Aorta (tissue), 5 donors: ENCODE measurements around the gene MYLK4. TPM values are rescaled to one million over a fixed set of nuclear protein-coding genes. Genes with fewer than 3 reads are reported as not detected.
A peak's percentile ranks its signal among the peaks of the same experiment; 100 is the strongest.
"Not testable (repeated sequence)": the region's sequence is repeated elsewhere in the genome, so short reads cannot be mapped to it uniquely, and the experiment has no call there.

Experiments used
- ATAC-seq: fragments of 200-7000 bp; cut with Tn5 transposase; one replicate; pipeline ENCODE4 v1.9.1; 2022; ENCODE audit warnings: moderate library complexity; ENCODE audit not compliant: low FRiP score
- DNase-seq, 2 donors: peaks; one replicate each; pipeline ENCODE4 v3.0.0-alpha.2; 2020
- H3K27ac ChIP-seq, 2 donors: one replicate each; pipeline ENCODE4 v1.5.1; 2013; ENCODE audit warnings: low read length in 2 of 2, mild to moderate bottlenecking in 2 of 2, moderate library complexity in 2 of 2, control low read depth in 1 of 2, inconsistent platforms in 1 of 2, low read depth in 1 of 2
- H3K27me3 ChIP-seq, 2 donors: one replicate each; pipeline ENCODE4 v1.6.1; 2013; ENCODE audit warnings: control low read depth in 1 of 2, low read length in 1 of 2, mild to moderate bottlenecking in 1 of 2, moderate library complexity in 1 of 2; ENCODE audit not compliant: insufficient read depth in 2 of 2, control insufficient read depth in 1 of 2
- H3K36me3 ChIP-seq, 2 donors: one replicate each; pipeline ENCODE4 v1.6.1; 2013; ENCODE audit warnings: control low read depth in 1 of 2, low read length in 1 of 2, mild to moderate bottlenecking in 1 of 2; ENCODE audit not compliant: insufficient read depth in 2 of 2, control insufficient read depth in 1 of 2
- H3K4me1 ChIP-seq, 2 donors: one replicate each; pipeline ENCODE4 v1.6.1; 2013; ENCODE audit warnings: low read length in 2 of 2, control low read depth in 1 of 2, mild to moderate bottlenecking in 1 of 2, moderate library complexity in 1 of 2; ENCODE audit not compliant: insufficient read depth in 2 of 2, control insufficient read depth in 1 of 2
- H3K4me3 ChIP-seq, 2 donors: one replicate each; pipeline ENCODE4 v1.5.1; 2013; ENCODE audit warnings: low read length in 2 of 2, control low read depth in 1 of 2, mild to moderate bottlenecking in 1 of 2
- H3K9me3 ChIP-seq: one replicate; pipeline ENCODE4 v1.6.1; 2013; ENCODE audit warnings: mild to moderate bottlenecking, low read length; ENCODE audit not compliant: control insufficient read depth
- WGBS, 2 donors: extraction: QIAGEN DNeasy Blood & Tissue Kit; methylation state at CpG; one replicate each; pipeline ENCODE4 v1.1.7; 2013; 5-methylcytosine and 5-hydroxymethylcytosine counted together
- intact Hi-C, 2 donors: fragments of 100-400 bp; cut with DNase I; formaldehyde crosslinking; loops; one replicate each; pipeline versions ENCODE4 v1.14.2 to v1.15.0; 2022
- polyA plus RNA-seq, 2 donors: library from polyadenylated mRNA; stranded (reverse); fragments of 200-250 nt; gene quantifications; one replicate each; pipeline ENCODE4 v1.2.3, GENCODE V29; 2013
- total RNA-seq, 2 donors: library from RNA; stranded (reverse); fragmentation: NEBNext Ultra II Directional; extraction: Animal tissue kit (Norgen Biotek cat#: 25700); gene quantifications; one replicate each; pipeline ENCODE4 v1.2.1, GENCODE V29; 2021
- donor health status: healthy with polysubstance abuse.
- donor health status: Bipolar disorder and iron deficiency.
- donor health status: DM: no; HTN: no; CAD: no.
- donor health status: DM: no; HTN: no; CAD: no.
- donor health status: DM: yes; HTN: yes; CAD: no.

MYLK4 gene
- total and polyA plus RNA-seq, 4 donors, result 0.38 to 2.5 (median 1.6) TPM

- Histone ChIP-seq H3K27ac (peak within 1 kb of the TSS; percentile 78 to 83), H3K27me3 (no peaks in the 10 kb centered on the region), H3K4me3 (peak within 1 kb of the TSS; percentile 91 to 92), H3K9me3 (no peaks in the 10 kb centered on the region), H3K36me3 (no peaks in the 10 kb centered on the region), H3K4me1 (no peaks in the 10 kb centered on the region)
- peak; percentile 99 for DNase-seq
- ATAC-seq, result peak; percentile 97
- intact Hi-C loops, result no loop called here
- 0% methylated on average over 80 to 104 of the region's 104 CpGs for WGBS, 2 donors
These were observed 14.6 kb upstream of the MYLK4 start, which contains the start of gene WRNIP1 for GRCh38 chr6:2765166-2765895. Gene WRNIP1, plus strand, starts transcription at chr6:2765393. Its CDS starts 230 bp downstream, at chr6:2765623.

GRCh38 chr6:2764610-2765165, 14.0 kb upstream of the MYLK4 start:
- Histone ChIP-seq H3K4me3 (peak overlapping the region; percentile 37 to 91), H3K4me1 (no peaks in the 10 kb centered on the region), H3K9me3 (no peaks in the 10 kb centered on the region), H3K36me3 (no peaks in the 10 kb centered on the region), H3K27ac (peak overlapping the region in 1 of 2 donors; percentile 62), H3K27me3 (no peaks in the 10 kb centered on the region)
- intact Hi-C loops, result no loop called here
- WGBS, 2 donors, result 0% methylated on average over 38 to 45 of the region's 45 CpGs
- peak in 1 of 2 donors; percentile 73 for DNase-seq
- ATAC-seq, result peak; percentile 93

GRCh38 chr6:2763876-2764540, 13.3 kb upstream of the MYLK4 start:
- H3K36me3 ChIP-seq, result no peaks in the 10 kb centered on the region
- H3K4me1 ChIP-seq, result no peaks in the 10 kb centered on the region
- no peak for ATAC-seq
- H3K27me3 ChIP-seq, result no peaks in the 10 kb centered on the region
- DNase-seq, result peak in 1 of 2 donors; percentile 60
- H3K4me3 ChIP-seq, result peak overlapping the region in 1 of 2 donors; percentile 37
- intact Hi-C loops, result no loop called here
- WGBS, 2 donors, result 75 to 79% methylated on average over 27 of the region's 27 CpGs
- no peak overlapping the region for H3K27ac ChIP-seq
- no peaks in the 10 kb centered on the region for H3K9me3 ChIP-seq

- Histone ChIP-seq H3K9me3 (no peaks in the 10 kb centered on the region), H3K27me3 (no peaks in the 10 kb centered on the region), H3K4me1 (no peaks in the 10 kb centered on the region), H3K36me3 (no peaks in the 10 kb centered on the region), H3K4me3 (no peak overlapping the region), H3K27ac (no peak overlapping the region)
- WGBS, 2 donors, result 96 to 97% methylated on average over 36 of the region's 36 CpGs
- DNase-seq (peak; percentile 71 to 81), ATAC-seq (no peak)
- intact Hi-C loops, result no loop called here
These were observed 12.7 kb upstream of the MYLK4 start for GRCh38 chr6:2763345-2763841.

- intact Hi-C loops, DNase-seq, H3K27ac ChIP-seq, H3K4me3 ChIP-seq, H3K4me1 ChIP-seq, H3K27me3 ChIP-seq, ATAC-seq, H3K9me3 ChIP-seq, H3K36me3 ChIP-seq: not testable (repeated sequence)
- WGBS, 2 donors, result 87 to 97% methylated on average over 4 of the region's 4 CpGs
These were observed 12.1 kb upstream of the MYLK4 start for GRCh38 chr6:2762868-2763267.

GRCh38 chr6:2760882-2761842, 10.4 kb upstream of the MYLK4 start:
- Histone ChIP-seq H3K27ac (no peak overlapping the region), H3K27me3 (no peaks in the 10 kb centered on the region), H3K9me3 (no peaks in the 10 kb centered on the region), H3K4me3 (no peak overlapping the region), H3K36me3 (no peaks in the 10 kb centered on the region), H3K4me1 (no peaks in the 10 kb centered on the region)
- 81 to 86% methylated on average over 8 of the region's 8 CpGs for WGBS, 2 donors
- ATAC-seq (no peak), DNase-seq (no peak)
- intact Hi-C loops, result no loop called here

- Histone ChIP-seq H3K4me1 (no peaks in the 10 kb centered on the region), H3K36me3 (no peaks in the 10 kb centered on the region), H3K27ac (no peak overlapping the region), H3K9me3 (no peaks in the 10 kb centered on the region), H3K4me3 (no peak overlapping the region), H3K27me3 (no peaks in the 10 kb centered on the region)
- 78 to 85% methylated on average over 3 of the region's 3 CpGs for WGBS, 2 donors
- ATAC-seq (no peak), DNase-seq (no peak)
- intact Hi-C loops, result no loop called here
These were observed 8.3 kb upstream of the MYLK4 start for GRCh38 chr6:2758980-2759379.

GRCh38 chr6:2756687-2757224, 6.0 kb upstream of the MYLK4 start:
- Histone ChIP-seq H3K9me3 (no peaks in the 10 kb centered on the region), H3K4me1 (no peaks in the 10 kb centered on the region), H3K27ac (no peak overlapping the region), H3K27me3 (no peaks in the 10 kb centered on the region), H3K36me3 (no peaks in the 10 kb centered on the region), H3K4me3 (no peak overlapping the region)
- DNase-seq (no peak), ATAC-seq (no peak)
- WGBS, 2 donors, result 61 to 65% methylated on average over 3 of the region's 3 CpGs
- intact Hi-C loops, result no loop called here
